Activated naive CD4-positive, alpha-beta T cell treated with anti-CD3 and anti-CD28 coated beads, Interleukin-2, amount 50 U/mL, for 16 hours (primary cell): Measurements from ENCODE around the gene GPC2.
A peak's percentile ranks its signal among the peaks of the same experiment; 100 is the strongest.
"Not testable (repeated sequence)": the region's sequence is repeated elsewhere in the genome, so short reads cannot be mapped to it uniquely, and the experiment has no call there.

Experiments
- DNase-seq: peaks from one replicate; pipeline ENCODE4 v3.0.0-alpha.2; 2020

The GPC2 gene

GRCh38 chr7:100198266-100198665 lies 21.1 kb upstream of the GPC2 start:
- no peak for DNase-seq

- not testable (repeated sequence) for DNase-seq
Observed at GRCh38 chr7:100195901-100196322, 18.7 kb upstream of the GPC2 start.

- DNase-seq = no peak
Observed at GRCh38 chr7:100195222-100195621, 18.0 kb upstream of the GPC2 start.

- no peak for DNase-seq
Observed at GRCh38 chr7:100192969-100193368, 15.8 kb upstream of the GPC2 start.

- DNase-seq = not testable (repeated sequence)
Observed at GRCh38 chr7:100192281-100192862, 15.2 kb upstream of the GPC2 start.

GRCh38 chr7:100191775-100192174 lies 14.6 kb upstream of the GPC2 start:
- DNase-seq = no peak

- DNase-seq = no peak
Observed at GRCh38 chr7:100190048-100190711, 13.0 kb upstream of the GPC2 start.

- no peak for DNase-seq
Observed at GRCh38 chr7:100189061-100189460, 11.9 kb upstream of the GPC2 start.

GRCh38 chr7:100185726-100186125 lies 8.5 kb upstream of the GPC2 start:
- DNase-seq = no peak

- not testable (repeated sequence) for DNase-seq
Observed at GRCh38 chr7:100183090-100183489, 5.9 kb upstream of the GPC2 start.

GRCh38 chr7:100182616-100183015 lies 5.4 kb upstream of the GPC2 start:
- not testable (repeated sequence) for DNase-seq

- not testable (repeated sequence) for DNase-seq
Observed at GRCh38 chr7:100180084-100180483, 2.9 kb upstream of the GPC2 start.

- no peak for DNase-seq
Observed at GRCh38 chr7:100176096-100177044, 811 bp downstream of the GPC2 start.

GRCh38 chr7:100175296-100175935 lies 1.8 kb downstream of the GPC2 start:
- no peak for DNase-seq

- DNase-seq = no peak
Observed at GRCh38 chr7:100174582-100174981, 2.6 kb downstream of the GPC2 start.

- DNase-seq = no peak
Observed at GRCh38 chr7:100173806-100174495, 3.2 kb downstream of the GPC2 start.

- DNase-seq = no peak
Observed at GRCh38 chr7:100171840-100172239, 5.3 kb downstream of the GPC2 start.

- peak; percentile 37 for DNase-seq
Observed at GRCh38 chr7:100171087-100171681, 6.0 kb downstream of the GPC2 start.

GRCh38 chr7:100170101-100170897 lies 6.9 kb downstream of the GPC2 start:
- no peak for DNase-seq

- peak; percentile 44 for DNase-seq
Observed at GRCh38 chr7:100169147-100169850, 7.9 kb downstream of the GPC2 start.

GRCh38 chr7:100167912-100168323 lies 9.3 kb downstream of the GPC2 start:
- DNase-seq = no peak
